H1 (cell line): ENCODE measurements around the gene PDZD2. TPM values are rescaled to one million over a fixed set of nuclear protein-coding genes. Genes with fewer than 3 reads are reported as not detected.

Experiments
- CTCF ChIA-PET: fragments of 300-600 bp; sonication (Branson Sonifier 250); formaldehyde crosslinking; loops from one replicate; lab custom pipeline; 2021; ENCODE audit not compliant: partially characterized antibody; lab: Charles Lee
- POLR2A ChIA-PET: fragments of 300-600 bp; sonication (Branson Sonifier 250); formaldehyde crosslinking; loops from one replicate; lab custom pipeline; 2021; ENCODE audit warnings: inconsistent platforms; ENCODE audit not compliant: partially characterized antibody; lab: Charles Lee
- DNase-seq, 2 experiments: peaks; one replicate each; pipeline versions ENCODE4 v3.0.0 to v3.0.0-alpha.2; 2010 to 2022; ENCODE audit warnings: low spot score in 2 of 2, low read depth in 1 of 2, mixed read lengths in 1 of 2
- FAIRE-seq: peaks from 2 replicates; lab custom pipeline; 2011; peaks lifted over from hg19 to GRCh38; lab: Jason Lieb, UNC
- H2AFZ ChIP-seq: 2 replicates; pipeline ENCODE4 v1.8.1; 2012; ENCODE audit warnings: low read length, inconsistent platforms
- H2AK5ac ChIP-seq: 2 replicates; pipeline ENCODE4 v1.6.1; 2013; ENCODE audit warnings: low read depth, low read length
- H2BK120ac ChIP-seq: replicated peaks from 2 replicates; pipeline ENCODE3; 2013; ENCODE audit warnings: low read depth, low read length, inconsistent platforms
- H2BK12ac ChIP-seq: 2 replicates; pipeline ENCODE4 v1.6.1; 2013; ENCODE audit warnings: low read depth, low read length
- H2BK15ac ChIP-seq: 2 replicates; pipeline ENCODE4 v1.6.1; 2013; ENCODE audit warnings: low read length
- H2BK20ac ChIP-seq: 2 replicates; pipeline ENCODE4 v1.6.1; 2013; ENCODE audit warnings: low read length
- H2BK5ac ChIP-seq: 2 replicates; pipeline ENCODE4 v1.6.1; 2013; ENCODE audit warnings: low read depth, low read length
- H3K14ac ChIP-seq: 2 replicates; pipeline ENCODE4 v1.6.1; 2013; ENCODE audit warnings: inconsistent platforms; ENCODE audit not compliant: insufficient read length
- H3K18ac ChIP-seq: 2 replicates; pipeline ENCODE4 v1.6.1; 2013; ENCODE audit warnings: low read length; ENCODE audit errors: extremely low read depth
- H3K23ac ChIP-seq: 2 replicates; pipeline ENCODE4 v1.6.1; 2013; ENCODE audit warnings: inconsistent platforms; ENCODE audit not compliant: insufficient read length
- H3K23me2 ChIP-seq: 2 replicates; pipeline ENCODE4 v1.6.1; 2013; ENCODE audit warnings: low read depth, low read length
- H3K27ac ChIP-seq: 2 replicates; pipeline ENCODE4 v1.6.1; 2011; ENCODE audit warnings: low read depth, low read length, inconsistent platforms
- H3K27me3 ChIP-seq, 4 experiments: replicated peaks in 1 of 4; 1 replicate in 1 of 4; 2 replicates in 3 of 4; pipeline versions ENCODE4 v1.6.1 to v1.8.1; 2011 to 2013; ENCODE audit warnings: low read length in 3 of 4, mild to moderate bottlenecking in 3 of 4, inconsistent platforms in 2 of 4, mixed read lengths in 2 of 4, moderate library complexity in 1 of 4; ENCODE audit not compliant: control insufficient read depth in 3 of 4, insufficient read depth in 3 of 4; ENCODE audit errors: extremely low read depth in 1 of 4
- H3K36me3 ChIP-seq, 4 experiments: 2 replicates each; pipeline versions ENCODE4 v1.6.1 to v1.8.1; 2011 to 2013; ENCODE audit warnings: mild to moderate bottlenecking in 4 of 4, low read length in 3 of 4, moderate library complexity in 2 of 4, control low read depth in 1 of 4, inconsistent platforms in 1 of 4; ENCODE audit not compliant: insufficient read depth in 4 of 4, control insufficient read depth in 2 of 4
- H3K4ac ChIP-seq: replicated peaks from 2 replicates; pipeline ENCODE3; 2013; ENCODE audit warnings: low read length, low read depth, mixed read lengths, inconsistent platforms; ENCODE audit not compliant: insufficient read length
- H3K4me1 ChIP-seq, 4 experiments: replicated peaks in 1 of 4; 1 replicate in 1 of 4; 2 replicates in 3 of 4; pipeline versions ENCODE4 v1.6.1 to v1.8.1; 2011 to 2013; ENCODE audit warnings: low read length in 3 of 4, inconsistent platforms in 2 of 4, mixed read lengths in 1 of 4; ENCODE audit not compliant: insufficient read depth in 4 of 4, control insufficient read depth in 3 of 4
- H3K4me2 ChIP-seq, 2 experiments: 2 replicates each; pipeline versions ENCODE4 v1.6.1 to v1.8.1; 2011 to 2013; ENCODE audit warnings: low read depth in 2 of 2, low read length in 2 of 2, control low read depth in 1 of 2, inconsistent platforms in 1 of 2, mild to moderate bottlenecking in 1 of 2; ENCODE audit not compliant: insufficient read depth in 1 of 2
- H3K4me3 ChIP-seq, 4 experiments: fragments of 200-600, 300-600 bp in 1 of 4; sonication (generic), shearing (Covaris generic), sonication (Bioruptor Twin) in 1 of 4; 2 replicates each; pipeline versions ENCODE4 v1.5.1 to v1.8.1; 2011 to 2016; ENCODE audit warnings: low read length in 4 of 4, low read depth in 3 of 4, control low read depth in 2 of 4, inconsistent platforms in 2 of 4, mild to moderate bottlenecking in 2 of 4, mixed read lengths in 1 of 4, moderate library complexity in 1 of 4; ENCODE audit not compliant: insufficient read depth in 2 of 4; ENCODE audit errors: extremely low read depth in 1 of 4
- H3K56ac ChIP-seq: replicated peaks from 2 replicates; pipeline ENCODE3; 2013; ENCODE audit warnings: low read depth, mild to moderate bottlenecking, mixed read lengths, low read length, inconsistent platforms; ENCODE audit not compliant: insufficient read length
- H3K79me1 ChIP-seq: 2 replicates; pipeline ENCODE4 v1.6.1; 2013; ENCODE audit warnings: low read depth, low read length, control low read depth
- H3K79me2 ChIP-seq, 2 experiments: 2 replicates each; pipeline versions ENCODE4 v1.6.1 to v1.8.1; 2012 to 2013; ENCODE audit warnings: low read length in 2 of 2, mild to moderate bottlenecking in 2 of 2, inconsistent platforms in 1 of 2; ENCODE audit not compliant: insufficient read depth in 2 of 2, control insufficient read depth in 1 of 2
- H3K9ac ChIP-seq, 4 experiments: replicated peaks in 1 of 4; 1 replicate in 1 of 4; 2 replicates in 3 of 4; pipeline versions ENCODE4 v1.6.1 to v1.8.1; 2011 to 2013; ENCODE audit warnings: low read depth in 3 of 4, low read length in 3 of 4, control low read depth in 2 of 4, mild to moderate bottlenecking in 2 of 4, moderate library complexity in 2 of 4, inconsistent platforms in 1 of 4; ENCODE audit errors: extremely low read depth in 1 of 4
- H3K9me3 ChIP-seq, 2 experiments: 2 replicates each; pipeline versions ENCODE4 v1.6.1 to v1.8.1; 2012 to 2013; ENCODE audit warnings: mild to moderate bottlenecking in 2 of 2, moderate library complexity in 2 of 2, control low read depth in 1 of 2, inconsistent platforms in 1 of 2, low read depth in 1 of 2, low read length in 1 of 2, mixed read lengths in 1 of 2; ENCODE audit not compliant: insufficient read depth in 2 of 2
- H4K20me1 ChIP-seq, 2 experiments: replicated peaks in 1 of 2; 2 replicates each; pipeline versions ENCODE3 to v1.8.1; 2011 to 2013; ENCODE audit warnings: inconsistent platforms in 2 of 2, low read length in 2 of 2, mild to moderate bottlenecking in 1 of 2; ENCODE audit not compliant: insufficient read depth in 2 of 2, control insufficient read depth in 1 of 2
- H4K5ac ChIP-seq: 2 replicates; pipeline ENCODE4 v1.6.1; 2013; ENCODE audit warnings: low read length, low read depth, mixed read lengths, inconsistent platforms; ENCODE audit not compliant: insufficient read length
- H4K8ac ChIP-seq: 2 replicates; pipeline ENCODE4 v1.8.0; 2013; ENCODE audit warnings: mild to moderate bottlenecking, moderate library complexity, low read length, inconsistent platforms; ENCODE audit not compliant: insufficient read depth; ENCODE audit errors: extremely low read depth
- H4K91ac ChIP-seq: replicated peaks from 2 replicates; pipeline ENCODE3; 2013; ENCODE audit warnings: low read length, mixed read lengths, inconsistent platforms; ENCODE audit not compliant: insufficient read length
- BACH1 ChIP-seq: IDR thresholded peaks from 2 replicates; pipeline ENCODE4 v1.6.1; 2012; ENCODE audit warnings: low read length, improper control_type of control experiment
- CHD1 ChIP-seq: IDR thresholded peaks from 2 replicates; pipeline ENCODE4 v1.6.1; 2012; ENCODE audit warnings: low read depth, low read length, improper control_type of control experiment
- CTBP2 ChIP-seq: IDR thresholded peaks from 2 replicates; pipeline ENCODE4 v1.7.0; 2011; ENCODE audit warnings: borderline replicate concordance, mild to moderate bottlenecking, moderate library complexity, mixed read lengths, low read length; ENCODE audit not compliant: insufficient read depth, insufficient read length
- NANOG ChIP-seq: IDR thresholded peaks from 2 replicates; pipeline ENCODE4 v1.6.1; 2011; ENCODE audit warnings: low read length, low read depth, mild to moderate bottlenecking, inconsistent platforms; ENCODE audit not compliant: insufficient read depth, poor library complexity, severe bottlenecking
- POLR2A ChIP-seq, 2 experiments: IDR thresholded peaks; 1 replicate in 1 of 2; 2 replicates in 1 of 2; pipeline ENCODE4 v1.6.1; 2011; ENCODE audit warnings: low read depth in 2 of 2, low read length in 2 of 2, mild to moderate bottlenecking in 2 of 2; ENCODE audit errors: control extremely low read depth in 1 of 2
- SP4 ChIP-seq: IDR thresholded peaks from 2 replicates; pipeline ENCODE4 v1.6.1; 2012; ENCODE audit warnings: low read length, inconsistent platforms
- YY1 ChIP-seq: IDR thresholded peaks from 2 replicates; pipeline ENCODE4 v1.6.1; 2011; ENCODE audit warnings: low read depth, mild to moderate bottlenecking, low read length
- WGBS, 2 experiments: shearing (Covaris generic) in 1 of 2; methylation state at CpG; one replicate each; pipeline versions ENCODE4 v1.1.6 to v1.1.7; 2013 to 2015; ENCODE audit warnings: low lambda C conversion rate in 2 of 2, mixed read lengths in 2 of 2, inconsistent platforms in 1 of 2, low coverage in 1 of 2, missing lambda C conversion rate in 1 of 2; ENCODE audit not compliant: insufficient replicate concordance in 2 of 2, insufficient coverage in 1 of 2, insufficient read length in 1 of 2; ENCODE audit errors: extremely low coverage in 1 of 2, missing lambda C conversion rate in 1 of 2; 5-methylcytosine and 5-hydroxymethylcytosine counted together
- polyA plus RNA-seq, 7 experiments: library from polyadenylated mRNA; depleted of rRNA in 3 of 7; stranded (reverse) in 5 of 7; unstranded in 2 of 7; fragments of >200 nt in 5 of 7; fragments of 200-250 nt in 2 of 7; gene quantifications; 1 replicate in 5 of 7; 2 replicates in 1 of 7; 4 replicates in 1 of 7; pipeline versions ENCODE4 v1.2.1 to v1.2.3, GENCODE V29; 2011 to 2013; ENCODE audit warnings: missing spikeins in 2 of 7, mixed read lengths in 2 of 7
- total RNA-seq: library from RNA; stranded (reverse); fragmentation: NEBNext Ultra II Directional; extraction: Animal tissue kit (Norgen Biotek cat#: 25700); gene quantifications from 2 replicates; pipeline ENCODE4 v1.2.1, GENCODE V29; 2021
- TF ChIP-seq, protein P1 (sequence below): IDR thresholded peaks from 2 replicates; pipeline ENCODE4 v1.6.1; 2012; ENCODE audit warnings: inconsistent platforms

Gene PDZD2
- total and polyA plus RNA-seq, 2 of the 8 experiments (the other 6 are each of a cell fraction or from before 2014, with no cell fraction given), result 1.2 to 6.8 TPM

DNA sequence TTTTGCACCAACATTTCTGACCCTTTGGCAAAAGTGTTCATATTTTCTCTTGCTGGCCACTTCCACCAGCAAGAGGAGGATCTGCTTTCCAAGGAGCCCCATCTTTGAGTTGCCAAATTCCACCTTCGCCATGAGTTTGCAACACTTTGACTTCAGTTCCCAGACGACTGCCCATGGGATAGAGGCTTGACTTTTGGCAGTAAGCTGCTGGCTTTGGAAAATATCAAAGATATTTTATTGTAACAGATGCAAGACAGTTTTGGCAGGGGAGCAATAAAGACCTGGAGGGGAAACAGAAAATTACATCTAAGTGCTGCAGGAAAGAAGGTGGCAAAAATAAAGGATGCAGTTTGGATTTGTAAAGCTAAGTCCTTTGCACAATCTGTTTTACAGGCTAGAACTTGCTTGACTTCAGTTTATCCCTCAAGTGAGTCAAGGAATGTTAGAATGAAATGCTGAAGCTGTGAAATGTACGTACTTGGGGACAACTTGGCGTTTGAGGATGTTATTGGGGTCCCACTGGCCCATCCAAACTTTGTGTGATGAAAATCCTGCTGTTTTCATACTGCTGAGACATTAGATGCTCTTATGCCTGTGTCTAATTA, 302.3 kb downstream of the PDZD2 start:
- no peak overlapping the region for H3K14ac ChIP-seq
- H2BK120ac ChIP-seq, result no peak overlapping the region
- H3K4me1 ChIP-seq, result no peaks in the 10 kb centered on the region
- no peaks in the 10 kb centered on the region for H3K79me2 ChIP-seq
- DNase-seq, result no peak
- no peak overlapping the region for H3K4me2 ChIP-seq
- H3K27ac ChIP-seq, result no peak overlapping the region
- H2BK12ac ChIP-seq, result no peak overlapping the region
- ChIA-PET POLR2A (no interaction called here), CTCF (interaction anchor here (0.6 to 1.4 kb wide), 3 partner anchors 10 to 135 kb away, joined by 3 to 4 read pairs (median 3); no protein-coding TSS in a partner anchor)
- no peak overlapping the region for H4K91ac ChIP-seq
- no peak overlapping the region for H3K56ac ChIP-seq
- H4K5ac ChIP-seq, result no peak overlapping the region
- H4K8ac ChIP-seq, result no peak overlapping the region
- no peaks in the 10 kb centered on the region; the same call in 1 of the 2 replicates for H3K79me1 ChIP-seq
- no peak overlapping the region for H3K4me3 ChIP-seq
- H2AK5ac ChIP-seq, result no peak overlapping the region
- H2AFZ ChIP-seq, result no peak overlapping the region
- no peak overlapping the region for H2BK20ac ChIP-seq
- no peaks in the 10 kb centered on the region for H3K36me3 ChIP-seq
- H3K23ac ChIP-seq, result no peak overlapping the region
- no peak for FAIRE-seq
- no peak overlapping the region for H3K4ac ChIP-seq
- no peaks in the 10 kb centered on the region for H3K9me3 ChIP-seq
- no peaks in the 10 kb centered on the region for H3K23me2 ChIP-seq
- H4K20me1 ChIP-seq, result no peaks in the 10 kb centered on the region
- TF ChIP-seq BACH1 (no peak), SP4 (no peak), CHD1 (no peak), NANOG (no peak), POLR2A (IDR thresholded peaks at IDR 0.05; ENCODE audit: control extremely low read depth in 1 of 2, low read depth in 2 of 2, low read length in 2 of 2) (no peak), YY1 (no peak), CTBP2 (no peak)
- TF ChIP-seq, protein P1, sequence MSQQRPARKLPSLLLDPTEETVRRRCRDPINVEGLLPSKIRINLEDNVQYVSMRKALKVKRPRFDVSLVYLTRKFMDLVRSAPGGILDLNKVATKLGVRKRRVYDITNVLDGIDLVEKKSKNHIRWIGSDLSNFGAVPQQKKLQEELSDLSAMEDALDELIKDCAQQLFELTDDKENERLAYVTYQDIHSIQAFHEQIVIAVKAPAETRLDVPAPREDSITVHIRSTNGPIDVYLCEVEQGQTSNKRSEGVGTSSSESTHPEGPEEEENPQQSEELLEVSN, result no peak
- no peaks in the 10 kb centered on the region for H3K27me3 ChIP-seq
- H3K18ac ChIP-seq, result no peak overlapping the region
- H2BK5ac ChIP-seq, result no peak overlapping the region
- 93% methylated on average over 4 of the region's 4 CpGs; no CpG with 5 or more reads in 1 of the 2 experiments for WGBS, 2 experiments
- no peak overlapping the region for H3K9ac ChIP-seq
- no peak overlapping the region for H2BK15ac ChIP-seq
